ENCODE measurements around the gene OXA1L.

DNA sequence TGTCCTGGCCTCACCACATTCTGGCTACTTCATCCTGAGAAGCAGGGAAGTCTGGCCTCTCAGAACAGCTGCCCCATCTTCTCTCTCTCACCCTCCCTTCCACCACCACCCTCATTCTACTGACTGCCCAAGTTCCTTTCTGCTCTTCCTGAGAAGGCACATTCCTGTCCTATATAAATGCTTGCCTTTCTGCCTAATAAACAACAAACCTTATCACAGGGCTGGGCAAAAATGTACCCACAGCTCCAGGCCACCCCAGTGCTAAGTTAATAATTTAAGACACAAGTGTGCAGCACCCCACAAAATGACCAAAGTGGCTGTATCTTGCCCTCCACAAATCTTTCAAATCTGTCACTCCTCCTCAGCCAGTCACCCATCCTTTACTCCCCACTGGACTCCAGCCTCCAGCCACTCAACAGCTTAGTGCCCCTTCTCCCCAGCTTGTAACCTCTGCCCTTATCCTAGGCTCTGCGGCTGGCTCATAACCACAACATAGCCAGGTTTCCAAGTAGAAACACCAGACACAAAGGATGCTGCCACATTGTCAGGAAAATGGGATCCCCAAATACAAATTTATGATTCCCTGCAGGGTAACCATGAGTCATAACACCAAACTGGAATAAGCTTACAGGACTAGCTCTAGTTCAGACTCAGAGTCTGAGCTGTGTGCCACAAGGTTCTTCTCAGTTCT is 15.0 kb downstream of the OXA1L start:
- no peak for TF ChIP-seq CTCF (IDR thresholded peaks at IDR 0.05; ENCODE audit: low read depth, low read length, poor library complexity, severe bottlenecking)
- TF ChIP-seq EZH2phosphoT487 (IDR thresholded peaks at IDR 0.05; ENCODE audit: borderline replicate concordance, low read length), result no peak

Measured in DOHH2 (cell line).